NCI-H1092 (cell line): ENCODE results near the gene HES3.

ENCODE experiments used
- DNase-seq: peaks from one replicate; lab custom pipeline; 2025; lab: John Stamatoyannopoulos, UW

Gene HES3

GRCh38 chr1:6246497-6247467, 2.8 kb downstream of the HES3 start:
- DNase-seq, result peak; percentile 90

GRCh38 chr1:6247651-6248050, 3.7 kb downstream of the HES3 start:
- DNase-seq, result no peak

GRCh38 chr1:6248161-6248776, 4.3 kb downstream of the HES3 start:
- DNase-seq, result no peak

- no peak for DNase-seq
Measured at GRCh38 chr1:6248932-6249738, 5.2 kb downstream of the HES3 start.

GRCh38 chr1:6249739-6250689, 6.0 kb downstream of the HES3 start:
- DNase-seq, result no peak

GRCh38 chr1:6251233-6251632, 7.3 kb downstream of the HES3 start:
- DNase-seq, result no peak

GRCh38 chr1:6251681-6252373, 7.8 kb downstream of the HES3 start:
- no peak for DNase-seq

- DNase-seq, result no peak
Measured at GRCh38 chr1:6252374-6252710, 8.4 kb downstream of the HES3 start.

- no peak for DNase-seq
Measured at GRCh38 chr1:6253380-6253779, 9.4 kb downstream of the HES3 start.

- no peak for DNase-seq
Measured at GRCh38 chr1:6254691-6255090, 10.7 kb downstream of the HES3 start.

- no peak for DNase-seq
Measured at GRCh38 chr1:6256645-6257044, 12.7 kb downstream of the HES3 start.

- no peak for DNase-seq
Measured at GRCh38 chr1:6257541-6258069, 13.6 kb downstream of the HES3 start.

GRCh38 chr1:6258675-6259074, 14.7 kb downstream of the HES3 start:
- DNase-seq, result no peak

GRCh38 chr1:6259491-6260362, 15.7 kb downstream of the HES3 start:
- DNase-seq, result no peak

GRCh38 chr1:6260433-6260934, 16.5 kb downstream of the HES3 start:
- no peak for DNase-seq

- no peak for DNase-seq
Measured at GRCh38 chr1:6260961-6261614, 17.1 kb downstream of the HES3 start, which contains the start of gene GPR153. Gene GPR153, minus strand, starts transcription at chr1:6261098. Its CDS starts 6,193 bp downstream, at chr1:6254905.

GRCh38 chr1:6261615-6261995, 17.6 kb downstream of the HES3 start:
- DNase-seq, result no peak

GRCh38 chr1:6262555-6263420, 18.8 kb downstream of the HES3 start:
- no peak for DNase-seq
